GM18520 (cell line): ENCODE data around the gene IL5RA.

ENCODE experiments used
- ATAC-seq: cut with Tn5 transposase; IDR thresholded peaks from one replicate; pipeline ENCODE4 v1.9.1; 2021; ENCODE audit not compliant: unreplicated experiment

IL5RA gene

GRCh38 chr3:3110299-3110630 lies at the start of gene IL5RA:
TSS of gene IL5RA (minus strand) at chr3:3110374. CDS start at chr3:3104984, 5,390 bp downstream.
- peak; percentile 37 for ATAC-seq

DNA sequence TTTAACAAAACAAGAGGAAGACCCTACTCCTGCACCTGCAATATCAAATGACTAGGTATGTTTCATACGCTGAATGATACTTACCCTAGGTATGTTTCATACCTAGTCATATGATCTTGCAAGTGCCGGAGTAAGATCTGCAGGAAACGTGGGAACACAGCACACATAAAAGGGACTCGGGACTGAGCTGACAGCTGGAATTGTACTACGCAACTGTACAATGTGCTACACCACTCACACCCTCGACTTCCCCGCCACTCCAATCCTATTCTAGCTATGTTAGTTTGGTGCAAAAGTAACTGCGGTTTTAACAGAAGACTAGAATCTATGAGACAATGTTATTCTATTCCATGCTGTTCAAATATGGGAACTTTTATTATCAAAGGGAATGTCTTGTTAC lies 47.3 kb upstream of the IL5RA start:
- ATAC-seq, result no peak

DNA sequence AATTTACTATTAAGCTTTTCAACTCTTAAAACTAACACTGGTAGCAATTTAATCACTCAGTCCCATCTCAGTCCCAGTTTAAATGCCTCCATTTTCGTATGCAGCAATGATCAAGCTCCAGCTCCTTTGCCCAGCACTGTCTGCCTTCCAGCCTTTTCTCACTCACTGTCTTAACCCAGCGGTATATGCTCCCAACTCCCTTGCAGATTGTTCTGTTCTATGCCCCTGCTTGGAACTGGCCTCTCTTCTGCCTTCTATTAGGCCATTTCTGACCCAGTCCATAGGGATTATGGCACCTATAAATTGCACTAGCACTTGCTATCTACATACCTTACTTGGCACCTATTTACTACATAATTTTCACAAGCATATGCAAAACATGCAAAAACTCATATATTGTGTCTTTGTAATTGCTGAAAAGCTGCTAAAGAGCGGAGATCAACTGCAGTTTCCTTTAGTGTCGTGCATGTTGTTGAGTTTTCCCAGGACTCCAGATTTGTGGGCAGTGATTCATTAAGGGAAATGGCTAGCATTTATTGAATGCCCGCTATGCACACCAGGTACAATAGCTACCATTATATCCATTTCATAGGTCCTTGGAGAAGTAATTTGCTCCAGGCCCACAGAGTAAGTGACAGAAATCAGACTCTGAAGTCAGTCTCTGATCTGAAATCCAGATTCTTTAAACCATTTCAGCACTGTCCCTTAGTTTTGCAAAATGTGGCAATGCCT lies 44.9 kb upstream of the IL5RA start:
- no peak for ATAC-seq

DNA sequence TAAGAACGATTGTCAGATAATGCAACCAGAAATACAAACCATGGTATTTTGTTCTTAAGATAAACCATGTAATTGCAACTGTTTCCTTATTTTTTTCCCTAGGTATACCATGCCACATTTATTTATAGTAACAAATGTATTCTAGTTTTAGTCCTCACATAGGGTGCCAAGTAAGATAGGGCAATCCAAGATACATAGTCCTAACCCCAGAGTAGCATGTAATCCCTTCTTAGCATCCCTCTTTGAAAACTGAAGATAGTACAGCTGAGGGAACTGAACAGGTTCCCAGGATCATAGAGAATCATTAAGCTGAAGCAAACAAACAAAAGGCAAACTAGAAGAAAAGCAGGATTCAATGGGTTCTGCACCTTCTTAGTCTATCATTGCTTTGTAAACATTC lies 41.3 kb upstream of the IL5RA start:
- no peak for ATAC-seq

DNA sequence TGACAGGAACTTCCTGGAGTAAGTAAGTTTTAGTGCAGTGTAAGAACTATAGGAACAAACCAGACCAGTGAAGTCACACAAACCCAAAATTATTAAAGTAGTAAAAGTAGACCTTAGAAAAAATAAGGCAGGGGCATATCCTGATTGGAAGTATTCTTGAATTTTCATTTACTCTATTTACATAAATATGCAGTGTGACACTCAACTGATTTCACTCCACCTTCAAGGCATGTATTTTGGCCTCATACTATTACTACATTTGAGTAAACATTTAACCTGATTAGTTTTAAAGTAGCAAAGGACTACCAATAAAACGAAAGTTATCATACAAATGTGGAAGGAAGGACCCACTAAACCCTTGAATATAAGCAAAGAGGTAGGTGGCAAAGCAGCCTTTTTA lies 39.4 kb upstream of the IL5RA start:
- ATAC-seq, result no peak

DNA sequence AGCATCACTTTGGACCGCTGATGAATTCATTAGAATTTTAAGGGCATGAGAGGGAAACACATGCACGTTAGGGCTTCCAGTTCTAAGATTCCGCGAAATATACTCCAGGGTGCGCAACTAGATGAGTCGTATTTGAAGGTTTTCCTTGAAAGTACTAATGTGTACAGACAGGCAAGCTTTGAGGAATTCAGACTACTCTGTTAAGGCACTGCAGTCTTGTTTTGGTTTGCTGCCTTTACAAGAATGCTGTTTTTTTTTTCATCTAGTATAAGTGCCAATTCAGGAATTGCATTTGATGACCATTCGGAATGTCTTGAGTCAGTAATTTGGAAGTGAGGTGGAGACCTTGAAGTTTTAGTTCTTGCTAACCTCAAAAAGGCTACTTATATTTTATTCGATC lies 35.7 kb upstream of the IL5RA start:
- ATAC-seq, result no peak

DNA sequence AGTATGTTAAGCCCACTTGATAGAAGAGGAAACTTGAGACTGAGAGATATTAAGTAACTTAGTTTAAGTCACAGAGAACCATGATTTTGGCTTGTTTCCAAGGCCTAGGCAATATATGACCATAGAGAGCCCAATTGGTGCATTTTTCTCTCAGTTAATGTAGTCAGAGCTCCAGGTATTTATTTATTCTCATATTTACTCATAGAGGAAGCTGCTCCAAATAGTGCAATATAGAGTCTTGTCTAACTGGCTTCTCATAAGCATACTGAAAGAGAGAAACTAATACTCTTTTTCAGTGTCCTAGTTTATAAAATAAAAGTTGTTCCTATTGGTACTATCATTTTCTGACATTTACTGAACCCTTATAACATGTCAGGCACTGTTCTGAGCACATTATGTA lies 31.8 kb upstream of the IL5RA start:
- ATAC-seq, result no peak

- no peak for ATAC-seq
These were observed 27.4 kb upstream of the IL5RA start for GRCh38 chr3:3137526-3137925.

- ATAC-seq, result no peak
These were observed 24.7 kb upstream of the IL5RA start for GRCh38 chr3:3134750-3135448.

- ATAC-seq, result no peak
These were observed 23.3 kb upstream of the IL5RA start for GRCh38 chr3:3133500-3133899.

- ATAC-seq, result no peak
These were observed 19.4 kb upstream of the IL5RA start for GRCh38 chr3:3129579-3129978.

DNA sequence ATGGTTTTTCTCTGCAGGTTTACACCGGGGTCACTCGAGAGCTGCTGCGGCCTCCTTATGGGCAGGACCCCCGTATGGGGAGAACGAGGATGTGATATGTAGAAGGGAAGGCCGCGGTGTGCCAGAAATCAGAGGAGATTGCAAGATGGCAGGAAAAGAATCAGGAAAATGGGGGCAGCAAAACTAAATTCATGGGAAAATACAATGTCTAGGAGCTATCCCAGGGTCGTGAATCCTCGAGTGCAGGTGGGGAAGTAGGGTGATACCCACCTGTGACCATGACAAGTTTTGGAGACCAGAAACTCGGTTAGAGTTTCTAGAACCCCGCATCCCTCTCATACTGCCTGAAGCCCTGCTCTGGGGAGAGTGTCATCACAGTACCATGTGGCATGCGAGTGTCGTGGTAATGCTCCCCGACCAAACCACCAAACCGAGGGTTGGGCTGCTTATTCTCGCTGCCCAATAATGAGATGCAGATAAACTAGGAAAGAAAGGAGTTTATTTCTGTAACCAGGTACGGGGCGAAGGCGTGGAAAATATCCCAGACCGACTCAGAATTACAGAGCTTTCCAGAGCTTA lies 17.3 kb upstream of the IL5RA start:
- no peak for ATAC-seq

- peak; percentile 93 for ATAC-seq
These were observed 16.6 kb upstream of the IL5RA start, which contains the start of gene TRNT1 for GRCh38 chr3:3126477-3127431. TSS of gene TRNT1 (plus strand) at chr3:3126940. CDS start at chr3:3129041, 2,101 bp downstream.

DNA sequence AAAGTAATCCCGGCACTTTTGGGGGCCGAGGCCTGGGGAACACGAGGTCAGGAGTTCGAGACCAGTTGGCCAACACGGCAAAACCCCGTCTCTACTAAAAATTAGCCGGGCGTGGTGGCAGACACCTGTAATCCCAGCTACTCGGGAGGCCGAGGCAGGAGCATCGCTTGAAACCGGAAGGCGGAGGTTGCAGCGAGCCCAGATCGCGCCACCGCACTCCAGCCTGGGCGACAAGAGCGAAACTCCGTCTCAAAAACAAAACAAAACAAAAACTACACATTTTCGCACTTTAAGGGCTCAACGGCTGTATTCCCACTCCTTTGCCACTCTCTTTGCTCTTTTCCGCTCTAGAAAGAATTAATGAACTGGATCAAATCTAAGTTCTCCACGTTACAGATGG lies 15.8 kb upstream of the IL5RA start:
- no peak for ATAC-seq

GRCh38 chr3:3119393-3119851 lies 9.2 kb upstream of the IL5RA start:
- ATAC-seq, result peak; percentile 63

GRCh38 chr3:3117651-3118050 lies 7.5 kb upstream of the IL5RA start:
- ATAC-seq, result no peak

DNA sequence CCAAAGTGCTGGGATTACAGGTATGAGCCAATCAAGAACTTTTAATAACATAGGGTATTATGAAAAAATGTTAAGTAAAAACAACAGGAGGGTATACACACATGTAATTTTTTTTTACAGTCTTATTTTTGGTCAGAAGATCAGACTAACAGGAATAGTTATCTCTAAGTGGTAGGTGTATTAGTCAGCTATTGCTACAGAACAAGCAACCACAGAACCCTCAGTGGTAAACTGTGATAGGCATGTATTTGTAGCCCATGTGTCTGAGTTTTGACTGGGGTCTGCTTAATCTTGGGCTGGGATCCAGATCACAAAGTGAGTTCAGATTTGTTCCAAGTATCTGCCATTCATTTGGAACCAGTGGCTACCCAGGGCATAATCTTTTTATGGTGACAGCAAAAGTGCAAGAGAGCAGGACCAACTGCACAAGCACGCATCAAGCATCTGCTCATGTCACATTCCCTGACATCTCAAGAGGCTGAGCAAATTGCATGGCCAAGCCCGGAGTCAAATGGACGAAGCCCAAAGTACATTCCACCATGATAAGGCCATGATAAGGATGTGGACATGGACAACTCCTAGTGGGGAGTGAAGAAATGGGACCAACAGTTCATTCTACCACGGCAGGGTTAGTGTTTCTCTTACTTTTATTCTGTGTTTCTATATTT lies 3.0 kb upstream of the IL5RA start:
- no peak for ATAC-seq

DNA sequence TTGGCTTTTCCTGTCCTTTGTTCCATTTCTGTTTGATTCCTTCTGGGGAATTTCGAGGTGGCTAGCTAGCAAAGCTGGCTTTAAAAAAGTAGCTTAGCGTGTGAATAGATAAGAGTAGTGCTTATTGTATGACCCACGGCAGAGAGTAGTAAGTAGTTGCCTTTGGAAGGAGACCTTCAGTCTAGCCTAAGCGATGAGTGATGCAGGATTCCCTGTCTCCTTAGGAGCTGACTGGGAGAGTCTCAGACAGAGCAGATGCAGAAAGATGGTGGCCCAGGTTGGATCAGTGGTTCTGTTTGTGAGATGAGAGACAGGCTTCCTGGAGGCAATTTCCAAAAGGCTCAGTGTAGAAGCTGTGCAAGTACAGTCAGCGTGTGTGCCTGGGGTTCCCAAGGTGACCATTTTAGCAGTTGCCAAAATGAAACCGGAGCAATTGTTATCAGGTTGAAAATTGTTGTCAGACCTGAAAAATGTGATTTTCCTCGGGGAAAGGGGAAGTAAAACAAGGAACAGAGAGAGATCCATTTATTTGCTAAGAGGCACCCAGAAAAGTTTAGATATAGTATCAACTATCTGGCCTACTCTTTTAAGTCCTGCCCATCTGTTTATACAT lies 681 bp upstream of the IL5RA start:
- ATAC-seq, result no peak

DNA sequence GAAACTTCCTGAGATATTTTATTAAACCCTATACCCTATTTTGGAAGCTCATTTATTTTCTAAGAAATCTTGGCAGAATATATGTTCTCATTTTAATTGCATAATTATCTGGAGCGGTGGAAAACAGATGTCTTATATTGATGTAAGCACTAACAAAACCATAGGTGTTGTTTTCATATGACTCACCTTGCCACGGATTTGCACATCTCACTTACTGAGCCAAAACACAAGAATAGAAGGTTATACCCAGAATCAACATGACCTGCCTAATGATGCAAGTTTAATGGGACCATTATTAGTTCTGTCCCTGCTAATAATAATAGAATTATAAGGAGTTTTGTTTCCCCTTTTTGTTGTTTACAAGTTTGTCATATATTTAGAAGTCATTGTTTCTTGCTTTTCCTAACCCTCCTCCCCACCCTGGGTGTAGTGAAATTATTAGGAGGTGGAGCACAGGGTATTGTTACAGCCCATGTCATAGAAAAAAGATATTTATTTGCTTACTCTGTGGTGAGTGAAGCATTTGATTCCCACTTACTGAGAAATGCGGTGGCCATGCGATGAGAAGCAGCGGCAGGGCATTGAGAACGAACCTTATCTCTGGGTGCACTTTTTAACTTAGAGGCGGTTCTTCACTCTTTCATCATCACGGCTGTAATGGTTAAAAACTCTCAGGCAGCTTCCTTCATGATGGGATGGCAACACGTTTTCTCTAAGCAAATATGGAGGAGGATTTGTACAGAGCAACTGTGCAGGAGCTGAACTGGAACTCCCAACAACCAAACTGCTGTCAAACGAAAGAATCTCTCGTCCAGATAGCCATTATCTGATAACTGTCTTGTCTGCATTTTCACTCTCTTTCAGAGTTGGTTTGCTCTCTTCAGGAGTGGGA lies 521 bp downstream of the IL5RA start:
- peak; percentile 97 for ATAC-seq
